ENCODE data around the gene MYO1E.

MYO1E gene

DNA sequence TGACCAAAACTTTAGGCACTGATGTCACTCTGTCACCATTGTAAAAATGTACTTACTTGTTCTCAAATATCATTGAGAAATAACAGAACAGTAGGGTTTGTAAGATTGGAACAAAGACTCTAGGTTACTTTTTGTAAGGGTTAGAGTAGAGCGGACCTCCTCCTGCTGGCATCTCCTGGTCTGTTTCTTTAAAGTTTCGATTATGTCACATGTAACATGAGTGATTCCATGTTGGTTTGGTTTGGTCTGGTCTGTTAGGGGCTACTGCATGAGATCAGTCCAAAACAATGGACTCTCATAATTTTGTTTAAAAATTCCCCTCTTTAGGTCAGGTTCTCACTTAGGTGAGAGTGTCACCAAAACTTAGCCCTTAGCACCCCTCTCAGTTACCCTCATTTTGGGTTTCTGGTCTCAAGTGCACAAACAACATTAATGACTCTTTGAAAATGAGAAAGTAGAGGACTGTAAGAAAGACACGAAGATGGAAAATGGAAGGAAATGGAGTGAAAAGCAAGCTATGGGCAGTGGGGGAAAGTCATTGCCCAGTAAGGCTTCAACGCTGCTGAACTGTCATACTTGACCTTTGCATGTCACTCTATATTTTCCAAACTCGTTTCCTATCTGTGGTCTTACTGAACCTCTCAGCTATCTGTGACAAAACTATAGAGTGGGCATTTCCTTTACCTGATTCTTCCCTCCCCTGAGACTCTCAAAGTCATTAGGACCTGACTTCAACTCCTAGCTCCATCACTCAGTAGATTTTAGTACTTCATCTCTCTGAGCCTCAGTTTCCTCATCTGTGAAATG is 113.3 kb downstream of the MYO1E start:
- no peak for DNase-seq (ENCODE audit: low spot score)

GRCh38 chr15:59258317-59258716 is 114.4 kb downstream of the MYO1E start:
- no peak for DNase-seq (ENCODE audit: low spot score)

DNA sequence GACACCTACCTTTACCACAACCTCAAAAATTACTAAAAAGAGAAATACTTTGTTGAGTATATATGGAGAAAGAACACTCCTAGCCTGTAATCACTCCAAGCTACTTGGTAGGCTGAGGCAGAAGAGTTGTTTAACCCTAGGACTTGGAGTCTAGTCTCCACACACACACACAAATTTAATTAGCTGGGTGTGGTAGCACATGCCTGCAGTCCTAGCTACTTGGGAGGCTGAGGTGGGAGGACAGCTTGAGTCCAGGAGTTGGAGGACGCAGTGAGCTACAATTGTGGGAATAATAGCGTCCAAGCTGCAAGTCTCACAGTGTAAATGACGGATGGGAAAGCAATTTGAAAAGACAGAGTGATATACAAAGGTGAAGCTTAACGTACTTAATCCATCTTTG is 115.5 kb downstream of the MYO1E start:
- no peak for DNase-seq (ENCODE audit: low spot score)

DNA sequence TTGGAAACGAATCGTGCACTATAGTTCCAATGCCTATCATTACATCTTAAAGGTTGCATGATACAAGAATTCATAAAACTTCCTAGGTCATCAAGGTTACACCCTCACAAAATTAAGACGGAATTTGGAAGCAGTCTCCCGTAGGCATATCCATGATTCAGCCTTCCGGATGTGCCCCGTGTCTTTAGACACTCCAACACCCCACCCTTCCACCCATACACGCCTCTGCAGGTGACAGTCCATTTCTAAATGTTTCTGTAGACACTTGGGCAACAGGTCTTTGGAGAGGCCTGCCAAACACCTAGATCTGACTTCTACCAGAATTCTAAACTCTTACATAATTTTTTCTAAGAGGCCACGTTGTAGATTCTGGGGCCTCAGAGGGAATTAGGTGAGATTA is 116.2 kb downstream of the MYO1E start:
- DNase-seq (ENCODE audit: low spot score), result no peak

- DNase-seq (ENCODE audit: low spot score), result no peak
Observed at GRCh38 chr15:59255680-59256336, 116.9 kb downstream of the MYO1E start.

- DNase-seq (ENCODE audit: low spot score), result no peak
Observed at GRCh38 chr15:59252137-59252536, 120.5 kb downstream of the MYO1E start.

DNA sequence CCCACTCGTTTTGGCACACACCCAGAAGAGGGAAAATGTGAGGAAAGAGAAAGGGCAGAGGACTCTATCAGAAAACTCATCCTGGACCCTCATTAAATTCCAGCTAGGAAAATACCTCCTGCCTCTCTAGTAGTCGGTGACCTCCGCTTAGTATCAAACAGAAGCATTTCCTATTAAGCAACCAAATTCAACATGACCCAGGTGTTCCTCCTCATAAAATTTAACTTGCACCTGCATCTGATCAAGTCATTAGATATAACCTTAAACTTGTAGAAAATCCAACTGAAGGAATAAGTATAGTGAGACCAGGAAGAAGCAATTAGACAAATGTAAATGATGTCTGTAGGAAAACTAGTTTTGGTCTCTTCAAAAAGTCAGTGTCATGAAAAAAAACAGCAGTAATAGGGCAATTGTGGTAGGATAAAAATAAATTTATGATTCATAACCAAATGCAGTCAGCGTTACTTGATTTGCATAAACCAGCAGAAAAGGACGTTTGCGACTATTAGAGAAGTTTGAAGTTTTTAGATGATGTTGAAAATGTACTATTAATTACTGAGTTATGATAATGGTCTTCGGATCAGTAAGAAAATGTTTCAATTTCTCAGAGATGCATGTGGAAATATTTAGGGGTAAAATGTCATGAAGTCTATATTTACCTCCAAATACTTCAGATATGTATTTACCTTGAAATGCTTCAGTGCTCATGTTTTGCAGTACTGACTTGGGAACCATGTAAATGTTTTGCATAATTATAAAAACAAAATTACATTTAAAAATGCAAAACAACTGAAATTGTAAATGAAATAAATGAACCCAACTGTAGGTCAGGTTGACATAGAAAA is 121.4 kb downstream of the MYO1E start:
- no peak for DNase-seq (ENCODE audit: low spot score)

DNA sequence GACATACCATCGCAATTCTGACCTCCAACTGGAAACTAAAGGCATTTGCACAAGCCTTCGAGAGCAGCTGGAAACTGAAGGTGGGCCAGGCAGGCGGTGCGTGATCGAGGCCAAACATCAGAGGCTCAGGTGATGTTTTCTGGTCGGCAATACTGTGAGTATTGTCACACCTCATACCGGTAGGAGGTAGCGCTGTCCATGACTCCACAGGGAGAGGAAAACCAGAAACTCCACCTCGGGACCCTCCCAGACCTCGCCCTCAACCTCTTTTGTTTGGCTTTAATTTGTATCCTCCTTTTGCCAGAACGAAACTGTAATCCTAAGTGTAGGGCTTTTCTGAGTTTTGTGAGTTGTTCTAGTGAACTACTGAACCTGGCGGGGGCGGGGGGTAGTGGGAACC is 122.4 kb downstream of the MYO1E start:
- DNase-seq (ENCODE audit: low spot score), result no peak

- DNase-seq (ENCODE audit: low spot score), result no peak
Observed at GRCh38 chr15:59249816-59250215, 122.9 kb downstream of the MYO1E start.

- peak; percentile 74 for DNase-seq (ENCODE audit: low spot score)
Observed at GRCh38 chr15:59247364-59247763, 125.3 kb downstream of the MYO1E start.

GRCh38 chr15:59245559-59245958 is 127.1 kb downstream of the MYO1E start:
- no peak for DNase-seq (ENCODE audit: low spot score)

- no peak for DNase-seq (ENCODE audit: low spot score)
Observed at GRCh38 chr15:59244337-59244736, 128.3 kb downstream of the MYO1E start.

DNA sequence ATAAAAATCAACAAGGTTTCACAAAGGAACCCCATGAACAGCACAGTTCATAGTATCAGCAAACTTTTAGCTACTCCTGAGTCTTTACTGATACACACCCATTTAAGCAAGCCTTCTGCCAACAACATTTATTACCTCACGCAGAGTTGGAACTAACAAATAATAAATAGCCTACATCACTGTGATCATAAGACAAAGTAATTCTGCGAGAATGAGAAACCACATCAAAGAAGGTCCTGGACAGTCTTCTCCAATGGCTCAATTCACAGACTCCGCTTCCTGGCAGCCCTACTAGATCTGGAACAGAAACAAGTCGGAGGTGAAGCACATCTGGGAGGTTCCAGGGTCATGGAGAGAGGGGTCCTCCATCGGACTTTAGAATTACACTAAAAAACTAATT is 129.0 kb downstream of the MYO1E start:
- no peak for DNase-seq (ENCODE audit: low spot score)

DNA sequence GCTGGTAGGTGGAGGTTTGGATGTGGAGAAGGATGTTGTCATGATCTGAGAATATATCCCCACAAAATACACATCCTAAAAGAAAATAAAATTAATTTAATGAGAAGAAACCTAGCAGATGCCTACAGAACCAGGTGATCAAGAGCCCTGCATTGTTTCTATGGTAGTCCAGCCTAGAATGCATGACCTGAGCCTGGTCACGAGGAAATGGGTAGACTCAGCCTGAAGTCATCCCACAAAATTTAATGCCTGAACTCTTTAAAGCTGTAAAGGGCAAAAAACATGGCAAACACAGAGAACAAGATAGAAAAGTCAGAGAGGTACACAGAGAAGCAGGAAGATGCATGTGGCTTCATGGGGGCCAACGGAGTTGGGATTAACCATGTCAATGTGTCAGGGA is 130.0 kb downstream of the MYO1E start:
- DNase-seq (ENCODE audit: low spot score), result no peak

- DNase-seq (ENCODE audit: low spot score), result no peak
Observed at GRCh38 chr15:59240036-59240435, 132.6 kb downstream of the MYO1E start.

DNA sequence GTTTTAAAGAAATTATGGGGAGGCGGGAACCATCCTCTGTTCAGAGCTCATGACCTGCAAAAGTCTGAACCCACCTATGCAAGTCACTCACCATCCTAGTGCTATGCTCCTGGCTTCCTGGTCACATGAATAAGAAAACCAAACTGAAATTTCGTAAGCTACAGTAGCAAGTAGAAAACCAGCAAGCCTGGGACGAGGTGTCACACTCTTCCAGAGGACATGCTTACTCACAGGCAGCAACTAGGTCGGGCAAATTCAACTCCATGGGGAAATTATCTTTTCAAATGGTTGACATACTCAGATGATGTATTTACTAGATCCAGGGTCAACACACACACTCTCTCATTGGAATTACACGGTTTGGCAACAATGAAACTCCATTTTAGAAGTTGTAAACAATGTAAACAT is 134.7 kb downstream of the MYO1E start:
- DNase-seq (ENCODE audit: low spot score), result no peak

- DNase-seq (ENCODE audit: low spot score), result no peak
Observed at GRCh38 chr15:59237119-59237855, 135.4 kb downstream of the MYO1E start.

GRCh38 chr15:59236394-59236793 is 136.3 kb downstream of the MYO1E start:
- DNase-seq (ENCODE audit: low spot score), result no peak

GRCh38 chr15:59232476-59232875 is 140.2 kb downstream of the MYO1E start:
- peak; percentile 88 for DNase-seq (ENCODE audit: low spot score)

DNA sequence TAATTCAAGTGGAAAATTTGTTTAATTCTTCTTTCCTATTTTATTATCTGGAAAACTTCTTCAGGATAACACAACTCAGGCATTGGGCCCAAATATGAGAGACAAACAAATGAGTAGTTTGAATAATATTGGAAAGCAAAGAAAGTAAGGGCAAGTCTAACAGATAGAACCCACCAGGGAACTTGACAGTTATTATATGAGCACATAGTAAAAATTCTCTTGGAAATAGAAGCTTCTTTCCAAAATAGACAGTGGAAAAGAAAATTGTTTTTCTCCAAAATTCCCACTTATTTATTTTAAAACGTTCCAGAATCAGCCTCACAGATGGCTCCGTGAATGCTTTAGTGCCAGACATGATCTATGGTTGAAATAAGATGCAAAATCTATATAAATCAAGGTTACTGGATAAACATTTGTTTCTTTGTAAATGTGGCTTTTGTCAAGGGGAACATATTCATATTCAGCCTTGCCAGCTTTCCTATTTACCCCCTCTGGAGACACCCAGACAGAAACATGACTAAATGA is 142.1 kb downstream of the MYO1E start:
- DNase-seq (ENCODE audit: low spot score), result no peak

DNA sequence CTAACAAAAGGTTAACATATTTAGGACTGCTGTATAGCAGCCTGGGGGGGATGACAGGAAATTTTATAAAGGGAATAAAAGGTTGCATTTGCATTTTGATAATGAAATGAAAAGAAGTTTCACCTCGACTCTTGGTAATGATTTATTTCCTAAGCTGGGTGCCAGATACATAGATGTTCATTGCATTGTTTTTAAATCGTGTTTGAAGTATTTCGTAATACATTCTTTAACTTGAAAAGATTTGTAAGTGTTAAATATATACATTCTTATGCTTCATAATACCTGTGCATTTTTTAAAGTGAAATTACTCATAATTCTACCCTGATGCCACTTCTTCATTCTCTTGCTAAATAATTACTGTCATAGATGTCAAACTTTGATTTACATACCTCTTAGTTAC is 143.2 kb downstream of the MYO1E start:
- no peak for DNase-seq (ENCODE audit: low spot score)

GRCh38 chr15:59229015-59229414 is 143.7 kb downstream of the MYO1E start:
- DNase-seq (ENCODE audit: low spot score), result no peak

Data from AG08395 (cell line).